Hematopoietic multipotent progenitor cell treated with erythropoietin and hydrocortisone succinate and interleukin-3 and kit ligand, for 8 days (in vitro differentiated cells): ENCODE data around the gene MLLT11.

Experiments
- DNase-seq: peaks from one replicate; pipeline ENCODE4 v3.0.0-alpha.2; 2015

MLLT11 gene, protein sequence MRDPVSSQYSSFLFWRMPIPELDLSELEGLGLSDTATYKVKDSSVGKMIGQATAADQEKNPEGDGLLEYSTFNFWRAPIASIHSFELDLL

GRCh38 chr1:151060007-151060656 is at the start of gene MLLT11:
TSS of gene MLLT11 (plus strand) at chr1:151060397. CDS start at chr1:151067225, 6,828 bp downstream.
- DNase-seq = peak; percentile 59

- DNase-seq = peak; percentile 30
Measured at GRCh38 chr1:151011154-151011850, 48.9 kb upstream of the MLLT11 start.

DNA sequence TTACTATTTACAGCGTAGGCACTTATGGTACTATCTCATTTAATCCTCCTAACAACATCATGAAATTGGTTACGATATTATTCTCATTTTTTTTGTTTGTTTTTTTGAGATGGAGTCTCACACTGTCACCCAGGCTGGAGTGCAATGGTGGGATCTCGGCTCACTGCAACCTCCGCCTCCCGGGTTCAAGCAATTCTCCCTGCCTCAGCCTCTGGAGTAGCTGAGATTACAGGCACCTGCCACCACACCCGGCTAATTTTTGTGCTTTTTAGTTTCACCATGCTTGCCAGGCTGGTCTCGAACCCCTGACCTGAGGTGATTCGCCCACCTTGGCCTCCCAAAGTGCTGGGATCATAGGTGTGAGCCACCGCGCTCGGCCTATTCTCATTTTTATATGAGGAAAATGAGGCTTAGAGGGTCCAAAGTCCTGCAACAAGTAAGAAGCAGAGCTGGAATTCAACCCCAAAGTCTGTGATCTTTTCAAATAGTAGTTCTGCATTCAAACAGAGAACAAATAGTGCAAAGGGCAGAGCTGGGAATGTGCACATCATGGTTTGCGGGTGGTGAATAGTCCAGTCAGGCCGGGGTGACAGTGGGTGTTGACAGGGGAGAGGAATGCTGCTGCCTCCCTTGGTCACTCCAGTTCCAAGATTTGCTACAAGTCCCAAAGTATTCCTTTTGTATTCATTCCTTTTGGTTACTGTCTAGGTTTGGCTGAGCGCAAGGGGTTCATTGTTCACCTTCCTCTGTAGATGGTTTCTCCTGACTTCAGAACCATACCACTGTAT is 47.3 kb upstream of the MLLT11 start:
- DNase-seq = no peak

DNA sequence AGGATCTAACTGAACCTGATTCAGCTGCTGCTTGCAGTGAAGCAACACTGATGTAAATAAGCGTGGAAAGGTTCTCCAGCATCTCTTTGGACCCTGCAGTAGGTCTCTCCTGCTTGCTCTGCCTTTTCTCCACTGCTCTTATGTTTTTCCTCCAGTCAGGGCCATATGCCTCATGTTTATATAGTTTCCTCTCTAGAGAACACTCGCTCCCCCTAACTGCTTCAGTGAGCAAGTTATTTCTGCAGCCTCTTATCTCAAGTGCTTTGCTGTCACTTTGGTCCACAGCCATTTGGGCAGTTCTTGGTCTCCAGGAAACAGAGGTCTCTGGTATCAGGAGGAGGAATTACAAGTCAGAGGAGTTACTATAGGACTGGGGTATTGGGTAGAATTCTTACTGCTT is 46.7 kb upstream of the MLLT11 start:
- DNase-seq = peak; percentile 87

GRCh38 chr1:151024540-151025146 is 35.6 kb upstream of the MLLT11 start:
- peak; percentile 85 for DNase-seq

GRCh38 chr1:151026460-151026859 is 33.7 kb upstream of the MLLT11 start:
- no peak for DNase-seq

DNA sequence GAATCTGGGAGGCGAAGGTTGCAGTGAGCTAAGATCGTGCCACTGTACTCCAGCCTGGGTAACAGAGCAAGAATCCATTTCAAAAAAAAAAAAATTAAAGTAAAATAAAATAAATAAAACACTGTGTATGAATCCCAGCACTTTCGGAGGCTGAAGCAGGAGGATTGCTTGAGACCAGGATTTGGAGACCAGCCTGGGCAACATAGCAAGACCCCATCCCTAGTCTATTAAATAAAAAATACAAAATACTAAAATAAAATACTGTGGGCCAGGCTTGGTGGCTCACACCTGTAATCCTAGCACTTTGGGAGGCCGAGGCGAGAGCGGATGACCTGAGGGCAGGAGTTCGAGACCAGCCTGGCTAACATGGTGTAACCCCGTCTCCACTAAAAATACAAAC is 28.0 kb upstream of the MLLT11 start:
- no peak for DNase-seq

DNA sequence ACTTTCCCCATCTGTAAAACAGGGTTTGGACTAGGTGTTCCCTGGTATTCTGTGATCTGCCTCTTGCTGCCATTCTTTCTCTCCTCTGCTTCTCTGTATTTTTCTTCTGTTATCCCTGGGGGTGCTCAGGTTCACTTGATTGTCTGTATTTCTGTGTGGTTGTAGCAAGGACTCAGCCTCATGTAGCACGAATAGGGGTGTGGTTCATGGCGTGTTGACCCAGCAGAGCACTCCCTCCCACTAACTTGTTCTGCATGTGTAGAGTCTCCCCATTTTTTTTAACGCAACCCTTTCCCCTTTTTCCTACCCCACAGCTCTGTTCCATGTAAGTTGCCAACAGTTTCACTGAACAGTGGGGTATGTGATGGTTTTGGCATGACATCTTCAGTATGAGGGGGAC is 25.0 kb upstream of the MLLT11 start:
- no peak for DNase-seq

GRCh38 chr1:151036356-151036755 is 23.8 kb upstream of the MLLT11 start, which contains the start of gene BNIPL:
TSS of gene BNIPL (plus strand) at chr1:151036586. CDS start at chr1:151036726, 140 bp downstream.
- no peak for DNase-seq

GRCh38 chr1:151037032-151037431 is 23.2 kb upstream of the MLLT11 start:
- no peak for DNase-seq

DNA sequence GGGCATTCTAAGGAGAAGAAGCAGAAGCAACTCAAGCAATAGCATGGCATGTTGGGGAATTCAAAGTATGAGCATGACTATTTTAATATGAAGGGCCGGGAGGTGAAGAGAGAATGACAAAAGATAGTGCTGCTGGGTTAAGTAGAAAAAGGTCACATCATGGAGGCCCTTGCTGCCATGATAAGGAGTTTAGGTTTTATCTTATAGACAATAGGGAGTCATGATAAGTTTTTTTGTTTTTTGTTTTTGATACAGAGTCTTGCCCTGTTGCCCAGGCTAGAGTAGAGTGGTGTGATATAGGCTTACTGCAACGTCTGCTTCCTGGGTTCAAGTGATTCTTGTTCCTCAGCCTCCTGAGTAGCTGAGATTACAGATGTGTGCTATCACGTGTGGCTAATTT is 20.7 kb upstream of the MLLT11 start:
- peak; percentile 63 for DNase-seq

- no peak for DNase-seq
Measured at GRCh38 chr1:151043163-151043562, 17.0 kb upstream of the MLLT11 start.

DNA sequence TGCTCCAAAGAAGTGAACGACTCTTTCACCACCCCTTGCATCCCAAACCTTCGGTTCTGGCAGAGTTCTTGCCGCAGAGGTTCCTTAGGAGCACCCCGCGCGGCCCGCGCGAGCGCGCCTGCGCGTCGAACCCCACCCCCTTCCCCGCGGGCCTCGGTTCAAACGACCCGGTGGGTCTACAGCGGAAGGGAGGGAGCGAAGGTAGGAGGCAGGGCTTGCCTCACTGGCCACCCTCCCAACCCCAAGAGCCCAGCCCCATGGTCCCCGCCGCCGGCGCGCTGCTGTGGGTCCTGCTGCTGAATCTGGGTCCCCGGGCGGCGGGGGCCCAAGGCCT is 12.6 kb upstream of the MLLT11 start, which contains the start of gene C1orf56:
TSS of gene C1orf56 (plus strand) at position 161 of the 334 bp plus-strand sequence. CDS start at position 258, 97 bp downstream.
- peak; percentile 66 for DNase-seq

DNA sequence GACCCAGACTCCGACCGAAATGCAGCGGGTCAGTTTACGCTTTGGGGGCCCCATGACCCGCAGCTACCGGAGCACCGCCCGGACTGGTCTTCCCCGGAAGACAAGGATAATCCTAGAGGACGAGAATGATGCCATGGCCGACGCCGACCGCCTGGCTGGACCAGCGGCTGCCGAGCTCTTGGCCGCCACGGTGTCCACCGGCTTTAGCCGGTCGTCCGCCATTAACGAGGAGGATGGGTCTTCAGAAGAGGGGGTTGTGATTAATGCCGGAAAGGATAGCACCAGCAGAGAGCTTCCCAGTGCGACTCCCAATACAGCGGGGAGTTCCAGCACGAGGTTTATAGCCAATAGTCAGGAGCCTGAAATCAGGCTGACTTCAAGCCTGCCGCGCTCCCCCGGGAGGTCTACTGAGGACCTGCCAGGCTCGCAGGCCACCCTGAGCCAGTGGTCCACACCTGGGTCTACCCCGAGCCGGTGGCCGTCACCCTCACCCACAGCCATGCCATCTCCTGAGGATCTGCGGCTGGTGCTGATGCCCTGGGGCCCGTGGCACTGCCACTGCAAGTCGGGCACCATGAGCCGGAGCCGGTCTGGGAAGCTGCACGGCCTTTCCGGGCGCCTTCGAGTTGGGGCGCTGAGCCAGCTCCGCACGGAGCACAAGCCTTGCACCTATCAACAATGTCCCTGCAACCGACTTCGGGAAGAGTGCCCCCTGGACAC is 12.1 kb upstream of the MLLT11 start:
- DNase-seq = peak; percentile 87

DNA sequence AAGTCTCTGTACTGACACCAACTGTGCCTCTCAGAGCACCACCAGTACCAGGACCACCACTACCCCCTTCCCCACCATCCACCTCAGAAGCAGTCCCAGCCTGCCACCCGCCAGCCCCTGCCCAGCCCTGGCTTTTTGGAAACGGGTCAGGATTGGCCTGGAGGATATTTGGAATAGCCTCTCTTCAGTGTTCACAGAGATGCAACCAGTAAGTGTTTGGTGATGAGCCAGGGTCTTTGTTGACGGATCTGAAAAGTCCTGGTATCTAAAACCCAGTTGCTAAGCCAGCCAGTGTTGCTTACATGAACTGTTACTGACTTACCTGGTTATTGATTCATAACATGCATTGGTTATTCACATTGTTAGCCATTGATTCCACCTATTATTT is 11.6 kb upstream of the MLLT11 start:
- DNase-seq = no peak

DNA sequence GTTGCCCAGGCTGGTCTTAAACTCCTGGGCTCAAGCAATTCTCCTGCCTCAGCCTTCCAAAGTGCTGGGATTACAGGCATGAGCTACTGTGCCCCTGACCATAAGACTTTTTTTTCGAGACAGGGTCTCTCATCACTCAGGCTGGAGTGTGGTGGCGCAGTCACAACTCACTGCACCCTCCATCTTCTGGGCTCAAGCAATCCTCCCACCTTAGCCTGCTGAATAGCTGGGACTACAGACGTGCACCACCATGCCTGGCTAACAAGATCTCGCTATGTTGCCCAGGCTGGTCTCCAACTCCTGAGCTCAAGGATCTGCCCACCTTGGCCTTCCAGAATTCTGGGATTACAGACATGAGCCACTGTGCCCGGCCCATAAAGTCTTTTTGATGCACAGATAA is 10.7 kb upstream of the MLLT11 start:
- DNase-seq = no peak

DNA sequence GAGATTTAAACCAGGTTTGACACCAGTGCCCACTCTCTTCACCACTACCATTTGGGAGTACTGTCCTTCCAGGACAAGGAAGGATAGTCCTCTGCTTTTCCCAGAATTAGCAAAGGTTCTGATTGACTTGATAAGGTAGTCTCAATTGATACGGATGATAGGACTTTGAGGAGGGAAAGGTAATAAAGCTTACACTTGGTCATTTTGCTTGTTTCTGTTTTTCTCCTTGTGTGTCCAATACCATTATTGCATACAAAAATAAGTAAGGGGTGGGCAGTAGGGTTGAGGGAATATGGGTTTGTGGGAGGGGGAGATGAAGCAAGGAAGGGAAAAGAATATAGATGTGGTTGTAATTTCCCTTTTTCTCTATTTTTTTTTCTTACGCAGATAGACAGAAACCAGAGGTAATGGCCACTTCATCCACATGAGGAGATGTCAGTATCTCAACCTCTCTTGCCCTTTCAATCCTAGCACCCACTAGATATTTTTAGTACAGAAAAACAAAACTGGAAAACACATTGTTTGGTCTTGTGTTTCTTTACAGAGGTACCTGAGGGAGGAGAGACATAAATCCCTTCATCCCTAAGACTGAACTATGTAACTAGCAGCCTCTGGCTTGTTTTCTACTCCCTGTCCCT is 10.0 kb upstream of the MLLT11 start:
- no peak for DNase-seq

- DNase-seq = no peak
Measured at GRCh38 chr1:151051356-151052009, 8.7 kb upstream of the MLLT11 start.

DNA sequence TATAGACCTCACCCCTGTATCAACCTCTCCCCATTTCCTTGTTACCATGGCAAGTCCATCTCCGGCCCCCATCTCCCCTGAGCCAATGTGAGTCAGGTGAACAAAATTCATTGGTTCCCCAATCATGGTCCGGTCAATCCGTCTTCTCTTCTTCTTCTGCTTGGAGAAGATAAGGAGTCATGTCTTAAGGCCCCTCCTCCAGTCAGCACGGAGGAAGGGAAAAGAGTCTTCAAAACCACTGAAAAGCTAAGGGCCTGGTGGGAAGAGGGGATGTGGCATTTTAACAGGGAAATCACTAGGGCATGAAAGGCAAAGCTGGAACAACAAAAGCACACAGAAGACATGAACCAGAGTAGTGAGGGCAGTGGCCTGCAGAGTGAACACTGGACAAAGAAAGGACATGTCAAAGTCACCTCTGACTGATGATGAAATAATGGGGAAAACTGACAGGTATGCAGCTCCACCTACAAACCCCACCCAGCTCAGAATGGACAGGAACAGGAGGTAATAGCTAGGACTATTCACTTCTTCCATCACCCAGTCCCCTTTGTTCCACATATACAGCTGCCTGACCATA is 5.1 kb upstream of the MLLT11 start:
- DNase-seq = peak; percentile 85

GRCh38 chr1:151055581-151055980 is 4.6 kb upstream of the MLLT11 start:
- no peak for DNase-seq

- DNase-seq = peak; percentile 59
Measured at GRCh38 chr1:151056149-151056548, 4.0 kb upstream of the MLLT11 start.
